Gastroesophageal sphincter (tissue), 3 donors: ENCODE data around the gene FMNL3.

Experiments
- EP300 ChIP-seq: sonication (generic); formaldehyde crosslinking; IDR thresholded peaks from one replicate; pipeline ENCODE4 v1.6.1; 2017; ENCODE audit warnings: antibody characterized with exemption, mild to moderate bottlenecking
- TF ChIP-seq, protein P1 (sequence below), 4 experiments: fragments of 200-600 bp in 2 of 4; fragments of 450-650 bp in 2 of 4; sonication (generic) in 1 of 4; IDR thresholded peaks; one replicate each; pipeline ENCODE4 v1.5.1; 2017 to 2019; ENCODE audit warnings: antibody characterized with exemption in 4 of 4, mild to moderate bottlenecking in 2 of 4, moderate library complexity in 2 of 4

DNA sequence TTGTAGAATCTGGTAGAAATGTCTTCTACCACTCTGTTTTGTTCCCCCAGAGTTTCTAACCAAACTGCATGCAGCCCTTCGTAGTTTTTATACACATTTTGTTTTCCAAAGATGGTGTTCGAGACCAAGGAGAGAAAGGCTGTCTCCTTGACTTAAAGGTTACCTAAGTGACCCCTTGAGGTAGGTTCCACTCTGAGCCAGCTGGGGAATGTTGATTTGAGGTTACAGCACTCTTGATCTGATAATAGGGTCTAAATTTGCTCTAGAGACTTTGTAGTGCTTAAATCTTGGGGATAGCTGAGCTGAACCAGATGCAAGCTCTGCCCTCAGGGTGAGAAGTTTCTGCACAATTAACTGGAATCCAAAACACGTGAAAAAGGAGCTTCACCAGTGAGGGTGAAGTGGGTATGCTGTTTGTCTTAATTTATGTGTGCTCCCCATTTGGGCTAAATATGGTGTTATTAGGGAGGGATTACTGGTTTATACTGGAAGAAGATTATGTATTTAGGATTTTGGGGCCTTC is 37.2 kb upstream of the FMNL3 start:
- no peak for TF ChIP-seq EP300
- TF ChIP-seq, protein P1, sequence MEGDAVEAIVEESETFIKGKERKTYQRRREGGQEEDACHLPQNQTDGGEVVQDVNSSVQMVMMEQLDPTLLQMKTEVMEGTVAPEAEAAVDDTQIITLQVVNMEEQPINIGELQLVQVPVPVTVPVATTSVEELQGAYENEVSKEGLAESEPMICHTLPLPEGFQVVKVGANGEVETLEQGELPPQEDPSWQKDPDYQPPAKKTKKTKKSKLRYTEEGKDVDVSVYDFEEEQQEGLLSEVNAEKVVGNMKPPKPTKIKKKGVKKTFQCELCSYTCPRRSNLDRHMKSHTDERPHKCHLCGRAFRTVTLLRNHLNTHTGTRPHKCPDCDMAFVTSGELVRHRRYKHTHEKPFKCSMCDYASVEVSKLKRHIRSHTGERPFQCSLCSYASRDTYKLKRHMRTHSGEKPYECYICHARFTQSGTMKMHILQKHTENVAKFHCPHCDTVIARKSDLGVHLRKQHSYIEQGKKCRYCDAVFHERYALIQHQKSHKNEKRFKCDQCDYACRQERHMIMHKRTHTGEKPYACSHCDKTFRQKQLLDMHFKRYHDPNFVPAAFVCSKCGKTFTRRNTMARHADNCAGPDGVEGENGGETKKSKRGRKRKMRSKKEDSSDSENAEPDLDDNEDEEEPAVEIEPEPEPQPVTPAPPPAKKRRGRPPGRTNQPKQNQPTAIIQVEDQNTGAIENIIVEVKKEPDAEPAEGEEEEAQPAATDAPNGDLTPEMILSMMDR (IDR thresholded peaks at IDR 0.05), result no peak
